Upper lobe of right lung (tissue), 1 donor: ENCODE measurements around the gene PARP1. TPM values are rescaled to one million over a fixed set of nuclear protein-coding genes. Genes with fewer than 3 reads are reported as not detected.

ENCODE experiments used
- ATAC-seq: fragments of 200-7000 bp; cut with Tn5 transposase; one replicate; pipeline ENCODE4 v1.9.1; 2020; ENCODE audit warnings: mild to moderate bottlenecking, moderate library complexity
- DNase-seq: peaks from one replicate; pipeline ENCODE4 v3.0.0-alpha.2; 2020
- H3K27ac ChIP-seq: fragments of 200-600 bp; one replicate; pipeline ENCODE4 v1.8.0; 2022
- H3K27me3 ChIP-seq: fragments of 200-600 bp; one replicate; pipeline ENCODE4 v1.8.0; 2022; ENCODE audit warnings: mild to moderate bottlenecking
- H3K36me3 ChIP-seq: fragments of 200-600 bp; one replicate; pipeline ENCODE4 v1.8.0; 2022
- H3K4me1 ChIP-seq: fragments of 200-600 bp; one replicate; pipeline ENCODE4 v1.8.0; 2022
- H3K4me3 ChIP-seq: fragments of 200-600 bp; one replicate; pipeline ENCODE4 v1.8.0; 2022; ENCODE audit warnings: mild to moderate bottlenecking
- H3K9me3 ChIP-seq: fragments of 200-600 bp; one replicate; pipeline ENCODE4 v1.8.0; 2022
- CTCF ChIP-seq: fragments of 200-600 bp; IDR thresholded peaks from one replicate; pipeline ENCODE4 v1.8.0; 2022; ENCODE audit warnings: antibody characterized with exemption
- intact Hi-C: fragments of 100-400 bp; cut with DNase I; formaldehyde crosslinking; loops from one replicate; pipeline ENCODE4 v1.11.0; 2022
- total RNA-seq: library from RNA; stranded (reverse); fragmentation: NEBNext Ultra II Directional; extraction: Animal tissue kit (Norgen Biotek cat#: 25700); gene quantifications from one replicate; pipeline ENCODE4 v1.2.1, GENCODE V29; 2021
- donor health status: DM: no; HTN: yes; CAD: no; lungs with severe emphysema.

The PARP1 gene
- total RNA-seq, 1 donor from 2014 or later = 64.6 TPM

DNA sequence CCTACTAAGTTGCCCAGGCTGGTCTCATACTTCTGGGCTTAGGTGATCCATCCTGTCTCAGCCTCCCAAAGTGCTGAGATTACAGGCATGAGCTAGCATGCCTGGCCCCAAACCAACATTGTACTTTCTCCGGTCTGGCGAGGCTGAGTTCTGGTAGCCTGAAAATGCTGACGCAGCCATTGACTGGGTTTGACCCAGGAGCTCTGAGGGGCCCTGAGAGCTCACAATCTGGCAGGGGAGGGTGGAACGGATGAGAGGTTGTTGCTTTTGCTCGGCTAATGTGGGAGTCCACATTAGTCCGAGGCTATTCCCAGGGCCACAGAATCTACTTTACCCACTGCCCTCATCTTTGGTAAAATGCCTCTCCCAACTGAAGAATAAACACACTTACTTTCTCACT is 35.1 kb upstream of the PARP1 start:
- no peak for DNase-seq
- Histone ChIP-seq H3K27me3 (no peaks in the 10 kb centered on the region), H3K9me3 (no peaks in the 10 kb centered on the region), H3K4me3 (no peak overlapping the region), H3K27ac (no peak overlapping the region), H3K36me3 (no peaks in the 10 kb centered on the region), H3K4me1 (no peaks in the 10 kb centered on the region)
- no peak for ATAC-seq
- no peak for TF ChIP-seq CTCF
- intact Hi-C loops = no loop called here

- H3K27ac ChIP-seq = no peak overlapping the region
- H3K27me3 ChIP-seq = no peaks in the 10 kb centered on the region
- no peaks in the 10 kb centered on the region for H3K9me3 ChIP-seq
- H3K4me1 ChIP-seq = no peaks in the 10 kb centered on the region
- no peak for TF ChIP-seq CTCF
- H3K4me3 ChIP-seq = no peak overlapping the region
- intact Hi-C loops = no loop called here
- ATAC-seq = no peak
- H3K36me3 ChIP-seq = no peaks in the 10 kb centered on the region
- DNase-seq = no peak
Measured at GRCh38 chr1:226441629-226442028, 33.7 kb upstream of the PARP1 start.

DNA sequence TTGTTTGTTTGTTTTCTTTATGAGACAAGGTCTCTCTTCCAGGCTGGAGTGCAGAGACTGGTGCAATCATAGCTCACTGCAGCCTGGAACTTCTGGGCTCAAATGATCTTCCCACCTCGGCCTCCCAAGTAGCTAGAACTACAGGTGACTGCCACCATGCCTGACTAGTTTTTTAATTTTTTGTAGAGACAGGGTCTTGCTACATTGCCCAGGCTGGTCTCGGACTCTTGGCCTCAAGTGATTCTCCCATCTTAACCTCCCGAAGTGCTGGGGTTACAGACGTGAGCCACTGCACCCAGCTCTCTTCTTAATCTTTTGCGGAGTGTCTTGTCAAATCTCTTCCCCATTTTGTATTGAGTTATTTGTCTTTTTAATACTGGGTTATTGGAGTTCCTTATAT is 32.6 kb upstream of the PARP1 start:
- DNase-seq (no peak), ATAC-seq (no peak)
- Histone ChIP-seq H3K4me3 (no peak overlapping the region), H3K4me1 (no peaks in the 10 kb centered on the region), H3K9me3 (no peaks in the 10 kb centered on the region), H3K27ac (no peak overlapping the region), H3K27me3 (no peaks in the 10 kb centered on the region), H3K36me3 (no peaks in the 10 kb centered on the region)
- intact Hi-C loops = no loop called here
- TF ChIP-seq CTCF = no peak

GRCh38 chr1:226438007-226438406 is 30.1 kb upstream of the PARP1 start:
- Histone ChIP-seq H3K27ac (no peak overlapping the region), H3K27me3 (no peaks in the 10 kb centered on the region), H3K9me3 (no peaks in the 10 kb centered on the region), H3K36me3 (no peaks in the 10 kb centered on the region), H3K4me3 (no peak overlapping the region), H3K4me1 (no peaks in the 10 kb centered on the region)
- TF ChIP-seq CTCF = peak; percentile 17
- DNase-seq (no peak), ATAC-seq (no peak)
- intact Hi-C loops = no loop called here

DNA sequence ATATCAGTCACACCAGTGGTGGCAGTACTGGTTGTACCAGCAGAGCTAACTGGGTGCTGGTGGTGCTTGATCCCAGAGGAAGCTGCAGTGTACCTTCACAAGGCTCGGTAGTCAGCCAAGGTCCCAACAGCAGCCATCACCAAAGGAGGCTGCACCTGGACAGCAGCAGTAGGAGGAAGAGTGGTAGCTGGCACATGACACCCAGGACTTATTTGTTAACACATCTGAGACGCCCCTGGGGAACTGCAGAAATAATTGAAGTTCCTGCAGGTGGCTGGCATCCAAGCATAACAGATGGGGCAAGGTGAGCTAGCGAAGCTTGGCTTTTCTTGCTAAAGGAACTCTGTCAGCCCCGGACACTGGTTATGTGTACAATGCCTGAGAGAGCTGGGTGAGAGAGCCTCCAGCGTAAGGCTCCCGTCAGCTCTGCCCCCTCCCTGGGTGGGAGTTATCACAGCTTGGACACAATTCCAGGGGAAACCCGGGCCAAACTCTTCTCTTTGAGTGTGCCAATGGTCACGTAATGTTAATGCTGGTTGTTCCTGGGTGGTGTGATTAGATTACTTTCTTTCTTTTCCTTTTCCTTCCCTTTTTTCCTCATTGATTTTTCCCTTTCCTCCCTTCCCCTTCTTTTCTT is 29.1 kb upstream of the PARP1 start:
- DNase-seq = no peak
- ATAC-seq = no peak
- Histone ChIP-seq H3K27me3 (no peaks in the 10 kb centered on the region), H3K36me3 (no peaks in the 10 kb centered on the region), H3K4me1 (no peaks in the 10 kb centered on the region), H3K27ac (no peak overlapping the region), H3K9me3 (no peaks in the 10 kb centered on the region), H3K4me3 (no peak overlapping the region)
- no peak for TF ChIP-seq CTCF
- intact Hi-C loops = no loop called here

GRCh38 chr1:226436472-226436854 is 28.6 kb upstream of the PARP1 start:
- intact Hi-C loops = no loop called here
- DNase-seq (no peak), ATAC-seq (no peak)
- no peak for TF ChIP-seq CTCF
- no peak overlapping the region for H3K4me3 ChIP-seq
- H3K27ac ChIP-seq = no peak overlapping the region
- H3K36me3 ChIP-seq = no peaks in the 10 kb centered on the region
- no peaks in the 10 kb centered on the region for H3K27me3 ChIP-seq
- H3K9me3 ChIP-seq = no peaks in the 10 kb centered on the region
- no peaks in the 10 kb centered on the region for H3K4me1 ChIP-seq
